ENCODE measurements around the gene KIF5B. TPM values are rescaled to one million over a fixed set of nuclear protein-coding genes. Genes with fewer than 3 reads are reported as not detected.

KIF5B gene
- total RNA-seq, 1 experiment from 2014 or later = 63.2 TPM

- TF ChIP-seq NR3C1 (CRISPR knock-in tag; conservative IDR thresholded peaks at IDR 0.05; ENCODE audit: low read depth) (no peak), AR (CRISPR knock-in tag; IDR thresholded peaks at IDR 0.05) (no peak), ATF6 (CRISPR knock-in tag; IDR thresholded peaks at IDR 0.05) (no peak), ZNF281 (CRISPR knock-in tag; IDR thresholded peaks at IDR 0.05) (no peak), ZSCAN18 (CRISPR knock-in tag; IDR thresholded peaks at IDR 0.05) (no peak), ZNF138 (CRISPR knock-in tag; conservative IDR thresholded peaks at IDR 0.05) (no peak), CTCF (IDR thresholded peaks at IDR 0.05) (no peak), FOXP4 (CRISPR knock-in tag; IDR thresholded peaks at IDR 0.05) (no peak), ZNF532 (CRISPR knock-in tag; IDR thresholded peaks at IDR 0.05; ENCODE audit: borderline replicate concordance) (no peak)
Observed at GRCh38 chr10:31959461-31960173, 96.6 kb downstream of the KIF5B start (continued).

Other genes with a start within 250 kb of the KIF5B start
- 34.1 to 39.5 TPM (median 36.9 TPM) in 3 replicates for gene ARHGAP12, start 127.6 kb downstream of the KIF5B start, total RNA-seq (2021)